ENCODE data around the gene ZNF407. TPM values are rescaled to one million over a fixed set of nuclear protein-coding genes. Genes with fewer than 3 reads are reported as not detected.

ZNF407 gene
- total RNA-seq, 2 experiments from 2014 or later = 16.6 to 17.0 TPM

GRCh38 chr18:74715865-74716712 is 118.4 kb downstream of the ZNF407 start:
- ChIA-PET CTCF (no interaction called here), POLR2A (no interaction called here)
- peaks cover 4% of the 10 kb centered on the region for H3K4me1 Mint-ChIP-seq (ENCODE audit: low read depth)
- no peak overlapping the region for H3K4me3 Mint-ChIP-seq
- H3K27me3 Mint-ChIP-seq (ENCODE audit: low read depth) = no peaks in the 10 kb centered on the region
- H3K36me3 Mint-ChIP-seq (ENCODE audit: low read depth) = peaks cover 2% of the 10 kb centered on the region
- ATAC-seq (no peak), DNase-seq (no peak)
- H3K27ac Mint-ChIP-seq = no peak overlapping the region
- no peaks in the 10 kb centered on the region for H3K9me3 Mint-ChIP-seq (ENCODE audit: insufficient read depth)

- Mint-ChIP-seq H3K27ac (no peak overlapping the region), H3K36me3 (ENCODE audit: low read depth) (peaks cover 2% of the 10 kb centered on the region), H3K4me3 (no peak overlapping the region), H3K9me3 (ENCODE audit: insufficient read depth) (no peaks in the 10 kb centered on the region), H3K27me3 (ENCODE audit: low read depth) (no peaks in the 10 kb centered on the region), H3K4me1 (ENCODE audit: low read depth) (peaks cover 17% of the 10 kb centered on the region)
- ATAC-seq (no peak), DNase-seq (no peak)
- CTCF ChIA-PET = no interaction called here
- POLR2A ChIA-PET = no interaction called here
These were observed 120.6 kb downstream of the ZNF407 start for GRCh38 chr18:74718312-74718711.

GRCh38 chr18:74722237-74722636 is 124.6 kb downstream of the ZNF407 start:
- H3K27me3 Mint-ChIP-seq (ENCODE audit: low read depth) = no peaks in the 10 kb centered on the region
- no peak overlapping the region for H3K27ac Mint-ChIP-seq
- H3K4me1 Mint-ChIP-seq (ENCODE audit: low read depth) = peaks cover 22% of the 10 kb centered on the region
- POLR2A ChIA-PET = no interaction called here
- DNase-seq (no peak), ATAC-seq (no peak)
- H3K4me3 Mint-ChIP-seq = no peak overlapping the region
- no peaks in the 10 kb centered on the region for H3K9me3 Mint-ChIP-seq (ENCODE audit: insufficient read depth)
- CTCF ChIA-PET = no interaction called here
- peaks cover 2% of the 10 kb centered on the region for H3K36me3 Mint-ChIP-seq (ENCODE audit: low read depth)

GRCh38 chr18:74724186-74724585 is 126.5 kb downstream of the ZNF407 start:
- DNase-seq = no peak
- no peaks in the 10 kb centered on the region for H3K27me3 Mint-ChIP-seq (ENCODE audit: low read depth)
- CTCF ChIA-PET = no interaction called here
- no peak overlapping the region for H3K4me3 Mint-ChIP-seq
- peaks cover 22% of the 10 kb centered on the region for H3K4me1 Mint-ChIP-seq (ENCODE audit: low read depth)
- POLR2A ChIA-PET = no interaction called here
- no peaks in the 10 kb centered on the region for H3K9me3 Mint-ChIP-seq (ENCODE audit: insufficient read depth)
- peaks cover under 1% of the 10 kb centered on the region for H3K36me3 Mint-ChIP-seq (ENCODE audit: low read depth)
- H3K27ac Mint-ChIP-seq = no peak overlapping the region
- no peak for ATAC-seq

- DNase-seq (no peak), ATAC-seq (no peak)
- ChIA-PET CTCF (no interaction called here), POLR2A (no interaction called here)
- no peaks in the 10 kb centered on the region for H3K27me3 Mint-ChIP-seq (ENCODE audit: low read depth)
- no peaks in the 10 kb centered on the region for H3K9me3 Mint-ChIP-seq (ENCODE audit: insufficient read depth)
- H3K36me3 Mint-ChIP-seq (ENCODE audit: low read depth) = no peaks in the 10 kb centered on the region
- peaks cover 18% of the 10 kb centered on the region for H3K4me1 Mint-ChIP-seq (ENCODE audit: low read depth)
- no peak overlapping the region for H3K27ac Mint-ChIP-seq
- H3K4me3 Mint-ChIP-seq = no peak overlapping the region
These were observed 128.0 kb downstream of the ZNF407 start for GRCh38 chr18:74725690-74726089.

- Mint-ChIP-seq H3K9me3 (ENCODE audit: insufficient read depth) (no peaks in the 10 kb centered on the region), H3K36me3 (ENCODE audit: low read depth) (no peaks in the 10 kb centered on the region), H3K4me1 (ENCODE audit: low read depth) (peaks cover 5% of the 10 kb centered on the region), H3K27ac (no peak overlapping the region), H3K27me3 (ENCODE audit: low read depth) (no peaks in the 10 kb centered on the region), H3K4me3 (no peak overlapping the region)
- DNase-seq (no peak), ATAC-seq (no peak)
- POLR2A ChIA-PET = no interaction called here
- CTCF ChIA-PET = no interaction called here
These were observed 130.9 kb downstream of the ZNF407 start for GRCh38 chr18:74728586-74728985.

GRCh38 chr18:74731097-74731496 is 133.4 kb downstream of the ZNF407 start:
- H3K27ac Mint-ChIP-seq = no peak overlapping the region
- no peak for ATAC-seq
- no peak overlapping the region for H3K4me3 Mint-ChIP-seq
- POLR2A ChIA-PET = no interaction called here
- no peak for DNase-seq
- H3K27me3 Mint-ChIP-seq (ENCODE audit: low read depth) = no peaks in the 10 kb centered on the region
- CTCF ChIA-PET = no interaction called here
- H3K9me3 Mint-ChIP-seq (ENCODE audit: insufficient read depth) = no peaks in the 10 kb centered on the region
- no peaks in the 10 kb centered on the region for H3K36me3 Mint-ChIP-seq (ENCODE audit: low read depth)
- peaks cover 5% of the 10 kb centered on the region for H3K4me1 Mint-ChIP-seq (ENCODE audit: low read depth)

- ChIA-PET CTCF (no interaction called here), POLR2A (no interaction called here)
- H3K36me3 Mint-ChIP-seq (ENCODE audit: low read depth) = no peaks in the 10 kb centered on the region
- no peaks in the 10 kb centered on the region for H3K4me1 Mint-ChIP-seq (ENCODE audit: low read depth)
- DNase-seq = no peak
- ATAC-seq = no peak
- H3K4me3 Mint-ChIP-seq = no peak overlapping the region
- H3K27me3 Mint-ChIP-seq (ENCODE audit: low read depth) = no peaks in the 10 kb centered on the region
- H3K9me3 Mint-ChIP-seq (ENCODE audit: insufficient read depth) = no peaks in the 10 kb centered on the region
- H3K27ac Mint-ChIP-seq = no peak overlapping the region
These were observed 134.7 kb downstream of the ZNF407 start for GRCh38 chr18:74732380-74732779.

GRCh38 chr18:74733598-74733997 is 135.9 kb downstream of the ZNF407 start:
- CTCF ChIA-PET = interaction anchor here (0.6 kb wide), 1 partner anchor 568 kb away, joined by 3 read pairs; no protein-coding TSS in a partner anchor
- H3K27ac Mint-ChIP-seq = no peak overlapping the region
- no peaks in the 10 kb centered on the region for H3K36me3 Mint-ChIP-seq (ENCODE audit: low read depth)
- DNase-seq (no peak), ATAC-seq (no peak)
- no peaks in the 10 kb centered on the region for H3K9me3 Mint-ChIP-seq (ENCODE audit: insufficient read depth)
- H3K27me3 Mint-ChIP-seq (ENCODE audit: low read depth) = no peaks in the 10 kb centered on the region
- POLR2A ChIA-PET = no interaction called here
- H3K4me1 Mint-ChIP-seq (ENCODE audit: low read depth) = no peaks in the 10 kb centered on the region
- no peak overlapping the region for H3K4me3 Mint-ChIP-seq

- POLR2A ChIA-PET = no interaction called here
- no peak overlapping the region for H3K27ac Mint-ChIP-seq
- no peak overlapping the region for H3K4me3 Mint-ChIP-seq
- CTCF ChIA-PET = no interaction called here
- DNase-seq = no peak
- no peaks in the 10 kb centered on the region for H3K4me1 Mint-ChIP-seq (ENCODE audit: low read depth)
- no peaks in the 10 kb centered on the region for H3K36me3 Mint-ChIP-seq (ENCODE audit: low read depth)
- ATAC-seq = no peak
- no peaks in the 10 kb centered on the region for H3K27me3 Mint-ChIP-seq (ENCODE audit: low read depth)
- no peaks in the 10 kb centered on the region for H3K9me3 Mint-ChIP-seq (ENCODE audit: insufficient read depth)
These were observed 136.4 kb downstream of the ZNF407 start for GRCh38 chr18:74734013-74734444.

GRCh38 chr18:74739926-74740325 is 142.3 kb downstream of the ZNF407 start:
- no peaks in the 10 kb centered on the region for H3K4me1 Mint-ChIP-seq (ENCODE audit: low read depth)
- DNase-seq = no peak
- ChIA-PET POLR2A (no interaction called here), CTCF (no interaction called here)
- no peaks in the 10 kb centered on the region for H3K27me3 Mint-ChIP-seq (ENCODE audit: low read depth)
- no peak overlapping the region for H3K27ac Mint-ChIP-seq
- no peak overlapping the region for H3K4me3 Mint-ChIP-seq
- ATAC-seq = no peak
- H3K36me3 Mint-ChIP-seq (ENCODE audit: low read depth) = no peaks in the 10 kb centered on the region
- no peaks in the 10 kb centered on the region for H3K9me3 Mint-ChIP-seq (ENCODE audit: insufficient read depth)

- Mint-ChIP-seq H3K27me3 (ENCODE audit: low read depth) (no peaks in the 10 kb centered on the region), H3K27ac (no peak overlapping the region), H3K4me3 (no peak overlapping the region), H3K9me3 (ENCODE audit: insufficient read depth) (no peaks in the 10 kb centered on the region), H3K4me1 (ENCODE audit: low read depth) (no peaks in the 10 kb centered on the region), H3K36me3 (ENCODE audit: low read depth) (no peaks in the 10 kb centered on the region)
- CTCF ChIA-PET = no interaction called here
- POLR2A ChIA-PET = no interaction called here
- no peak for DNase-seq
- no peak for ATAC-seq
These were observed 145.0 kb downstream of the ZNF407 start for GRCh38 chr18:74742573-74743243.
